Fibroblast of skin of left quadriceps (primary cell): Measurements from ENCODE around the gene C22orf39.

Experiments
- DNase-seq, 2 experiments: peaks; one replicate each; pipeline ENCODE4 v3.0.0-alpha.2; 2013; ENCODE audit warnings: low read depth in 2 of 2

The C22orf39 gene

GRCh38 chr22:19398652-19399051 lies 48.9 kb downstream of the C22orf39 start:
- DNase-seq: no peak

GRCh38 chr22:19398206-19398605 lies 49.3 kb downstream of the C22orf39 start:
- no peak for DNase-seq

GRCh38 chr22:19397734-19398104 lies 49.8 kb downstream of the C22orf39 start:
- no peak for DNase-seq

GRCh38 chr22:19396934-19397733 lies 50.4 kb downstream of the C22orf39 start:
- DNase-seq: no peak

- DNase-seq: no peak
These were observed 51.0 kb downstream of the C22orf39 start for GRCh38 chr22:19396561-19396933.

- DNase-seq: no peak
These were observed 52.2 kb downstream of the C22orf39 start for GRCh38 chr22:19395276-19395675.

GRCh38 chr22:19394274-19395050 lies 53.0 kb downstream of the C22orf39 start:
- DNase-seq: no peak

GRCh38 chr22:19393704-19394103 lies 53.8 kb downstream of the C22orf39 start:
- no peak for DNase-seq
